SK-N-MC (cell line): ENCODE results near the gene ZP1.

ENCODE experiments used
- EZH2 ChIP-seq: fragments of 200-600 bp; sonication (generic); IDR thresholded peaks from one replicate; pipeline ENCODE4 v1.6.1; 2017; ENCODE audit warnings: antibody characterized with exemption
- POLR2AphosphoS5 ChIP-seq: IDR thresholded peaks from 2 replicates; pipeline ENCODE4 v1.6.1; 2012; ENCODE audit warnings: mild to moderate bottlenecking, low read depth, low read length, borderline replicate concordance

DNA sequence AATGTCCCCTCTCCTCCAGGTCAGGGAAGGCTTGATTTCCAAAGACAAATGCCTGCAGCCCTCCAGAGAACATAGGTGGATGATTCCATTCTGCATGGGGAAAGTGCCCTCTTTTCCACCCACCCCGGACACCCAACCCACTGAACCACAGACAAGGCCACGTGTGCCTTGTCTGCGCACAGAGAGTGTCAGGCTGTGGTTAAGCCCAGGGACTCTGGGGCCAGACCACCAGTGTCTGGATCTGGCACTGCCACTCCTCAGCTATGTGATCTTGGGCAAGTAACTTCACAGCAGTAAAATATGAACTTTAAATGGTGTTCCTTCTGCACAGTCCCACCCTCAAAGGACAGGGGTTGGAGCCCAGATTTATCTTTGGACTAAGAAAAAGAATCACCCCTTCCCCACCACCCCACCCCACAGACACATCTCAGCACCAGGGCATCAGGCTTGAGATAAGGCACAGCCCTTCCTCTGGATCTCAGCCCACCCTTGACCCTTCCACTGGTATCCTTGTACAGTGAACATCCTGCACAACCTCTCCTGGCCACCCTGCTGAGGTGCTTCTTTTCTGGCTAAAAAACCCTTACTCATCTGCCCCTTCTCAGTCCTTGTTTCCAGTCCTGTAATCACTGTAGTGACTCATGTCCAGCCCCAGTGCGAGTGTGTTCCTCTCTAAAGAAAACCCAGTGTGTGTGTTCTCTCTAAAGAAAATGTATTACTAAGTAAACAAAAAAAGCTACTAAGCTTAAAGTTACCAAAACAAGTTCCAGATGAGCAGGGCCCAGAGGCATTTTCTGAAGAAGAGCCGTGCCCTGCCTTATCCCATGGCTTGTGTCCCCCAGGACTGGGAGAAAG lies 9.7 kb upstream of the ZP1 start:
- no peak for TF ChIP-seq POLR2AphosphoS5
- no peak for TF ChIP-seq EZH2
